IMR-90 (cell line): ENCODE measurements around the gene ZNF300. TPM values are rescaled to one million over a fixed set of nuclear protein-coding genes. Genes with fewer than 3 reads are reported as not detected.

Source experiments
- ATAC-seq: fragments of 200-7000 bp; cut with Tn5 transposase; 2 replicates; pipeline ENCODE4 v1.9.1; 2020; ENCODE audit warnings: low read depth, mild to moderate bottlenecking, moderate library complexity
- BruUV-seq: library from RNA; stranded (reverse); fragments of 400-500 nt; replicated peaks from 2 replicates; lab custom pipeline; 2021; lab: Mats Ljungman, UMichigan
- CTCF ChIA-PET: fragments of 300-600 bp; formaldehyde crosslinking; extraction: SDS; loops from one replicate; lab custom pipeline; 2021; ENCODE audit warnings: antibody characterized with exemption; lab: Yijun Ruan, JAX
- POLR2A ChIA-PET: fragments of 300-600 bp; sonication (Branson Sonifier 250); formaldehyde crosslinking; loops from one replicate; lab custom pipeline; 2022; ENCODE audit warnings: antibody characterized with exemption; ENCODE audit not compliant: unreplicated experiment; lab: Charles Lee
- DNase-seq: peaks from one replicate; pipeline ENCODE4 v3.0.0; 2013
- H2AFZ ChIP-seq: replicated peaks from 2 replicates; pipeline ENCODE3; 2013; ENCODE audit warnings: low read length, mild to moderate bottlenecking; ENCODE audit not compliant: poor library complexity
- H2AK5ac ChIP-seq: 2 replicates; pipeline ENCODE4 v1.6.1; 2013; ENCODE audit warnings: low read depth, low read length, inconsistent platforms
- H2AK9ac ChIP-seq: replicated peaks from 2 replicates; pipeline ENCODE3; 2013; ENCODE audit warnings: mild to moderate bottlenecking, low read depth, low read length, moderate library complexity; ENCODE audit not compliant: poor library complexity
- H2BK120ac ChIP-seq: 2 replicates; pipeline ENCODE4 v1.6.1; 2013; ENCODE audit warnings: low read depth, low read length, inconsistent platforms
- H2BK15ac ChIP-seq: 3 replicates; pipeline ENCODE4 v1.6.1; 2013; ENCODE audit warnings: low read depth, low read length, inconsistent platforms
- H2BK20ac ChIP-seq: 2 replicates; pipeline ENCODE4 v1.6.1; 2013; ENCODE audit warnings: low read depth, mild to moderate bottlenecking, inconsistent platforms, low read length, moderate library complexity
- H2BK5ac ChIP-seq: 2 replicates; pipeline ENCODE4 v1.6.1; 2013; ENCODE audit warnings: mild to moderate bottlenecking, low read depth, low read length, inconsistent platforms; ENCODE audit not compliant: poor library complexity, severe bottlenecking
- H3K14ac ChIP-seq: replicated peaks from 2 replicates; pipeline ENCODE4 v1.6.1; 2013; ENCODE audit warnings: low read depth, low read length, inconsistent platforms
- H3K18ac ChIP-seq: 2 replicates; pipeline ENCODE4 v1.6.1; 2013; ENCODE audit warnings: low read depth, low read length, control low read depth
- H3K23ac ChIP-seq: 2 replicates; pipeline ENCODE4 v1.6.1; 2013; ENCODE audit warnings: low read depth, low read length, inconsistent platforms
- H3K27ac ChIP-seq: 2 replicates; pipeline ENCODE4 v1.5.1; 2013; ENCODE audit warnings: mild to moderate bottlenecking, control low read depth, low read length; ENCODE audit not compliant: insufficient read depth
- H3K27me3 ChIP-seq: 2 replicates; pipeline ENCODE4 v1.6.1; 2013; ENCODE audit warnings: low read length; ENCODE audit not compliant: control insufficient read depth, insufficient read depth
- H3K36me3 ChIP-seq: 2 replicates; pipeline ENCODE4 v1.6.1; 2013; ENCODE audit warnings: low read length, mixed read lengths; ENCODE audit not compliant: control insufficient read depth, insufficient read depth
- H3K4ac ChIP-seq: 2 replicates; pipeline ENCODE4 v1.6.1; 2013; ENCODE audit warnings: low read depth, low read length, inconsistent platforms
- H3K4me1 ChIP-seq: 2 replicates; pipeline ENCODE4 v1.6.1; 2013; ENCODE audit warnings: low read length, mixed read lengths; ENCODE audit not compliant: control insufficient read depth, insufficient read depth
- H3K4me2 ChIP-seq: 2 replicates; pipeline ENCODE4 v1.6.1; 2013; ENCODE audit warnings: low read depth, mild to moderate bottlenecking, control low read depth, low read length, moderate library complexity
- H3K4me3 ChIP-seq: 2 replicates; pipeline ENCODE4 v1.5.1; 2013; ENCODE audit warnings: low read depth, mild to moderate bottlenecking, control low read depth, low read length, moderate library complexity; ENCODE audit not compliant: insufficient read depth
- H3K56ac ChIP-seq: 2 replicates; pipeline ENCODE4 v1.6.1; 2013; ENCODE audit warnings: low read length, inconsistent platforms; ENCODE audit not compliant: insufficient read depth; ENCODE audit errors: extremely low read depth
- H3K79me1 ChIP-seq, 2 experiments: 2 replicates each; pipeline ENCODE4 v1.6.1; 2013; ENCODE audit warnings: low read length in 2 of 2, inconsistent platforms in 1 of 2, low read depth in 1 of 2
- H3K9ac ChIP-seq: 2 replicates; pipeline ENCODE4 v1.6.1; 2013; ENCODE audit warnings: low read depth, low read length, control low read depth
- H3K9me1 ChIP-seq: 2 replicates; pipeline ENCODE4 v1.6.1; 2013; ENCODE audit warnings: low read length, inconsistent platforms; ENCODE audit not compliant: insufficient read depth
- H3K9me3 ChIP-seq: 2 replicates; pipeline ENCODE4 v1.6.1; 2013; ENCODE audit warnings: low read length; ENCODE audit not compliant: control insufficient read depth, insufficient read depth
- H4K20me1 ChIP-seq: 2 replicates; pipeline ENCODE4 v1.6.1; 2013; ENCODE audit warnings: low read length, inconsistent platforms; ENCODE audit not compliant: insufficient read depth
- H4K5ac ChIP-seq: 2 replicates; pipeline ENCODE4 v1.6.1; 2013; ENCODE audit warnings: mild to moderate bottlenecking, low read depth, low read length, control low read depth
- H4K8ac ChIP-seq, 2 experiments: 2 replicates each; pipeline ENCODE4 v1.6.1; 2013; ENCODE audit warnings: low read depth in 2 of 2, low read length in 2 of 2, control low read depth in 1 of 2, inconsistent platforms in 1 of 2
- H4K91ac ChIP-seq: 2 replicates; pipeline ENCODE4 v1.6.1; 2013; ENCODE audit warnings: low read depth, low read length, inconsistent platforms; ENCODE audit not compliant: insufficient read depth
- BHLHE40 ChIP-seq: fragments of 150-350 bp; IDR thresholded peaks from 2 replicates; pipeline ENCODE4 v1.6.1; 2016; ENCODE audit warnings: mild to moderate bottlenecking, low read depth, low read length
- CEBPB ChIP-seq: IDR thresholded peaks from 2 replicates; pipeline ENCODE4 v1.6.1; 2012; ENCODE audit warnings: low read depth, low read length, improper control_type of control experiment
- CHD1 ChIP-seq: IDR thresholded peaks from 2 replicates; pipeline ENCODE4 v1.6.1; 2012; ENCODE audit warnings: low read depth, low read length, improper control_type of control experiment
- MXI1 ChIP-seq: IDR thresholded peaks from 2 replicates; pipeline ENCODE4 v1.6.1; 2012; ENCODE audit warnings: low read depth, mild to moderate bottlenecking, low read length, moderate library complexity, borderline replicate concordance
- POLR2A ChIP-seq: IDR thresholded peaks from 2 replicates; pipeline ENCODE4 v1.6.1; 2012; ENCODE audit warnings: mild to moderate bottlenecking, low read depth, low read length
- RCOR1 ChIP-seq: IDR thresholded peaks from 2 replicates; pipeline ENCODE4 v1.6.1; 2012; ENCODE audit warnings: mild to moderate bottlenecking, low read length, improper control_type of control experiment; ENCODE audit not compliant: insufficient replicate concordance
- SMC3 ChIP-seq: fragments of 150-350 bp; IDR thresholded peaks from 2 replicates; pipeline ENCODE4 v1.6.1; 2016; ENCODE audit warnings: low read depth, mild to moderate bottlenecking, antibody characterized with exemption, low read length, moderate library complexity
- USF2 ChIP-seq: fragments of 150-350 bp; IDR thresholded peaks from 2 replicates; pipeline ENCODE4 v1.6.1; 2017; ENCODE audit warnings: mild to moderate bottlenecking, antibody characterized with exemption, low read length, low read depth
- WGBS, 2 experiments: methylation state at CpG; one replicate each; pipeline versions ENCODE4 v1.1.5 to v1.1.7; 2013; ENCODE audit warnings: missing lambda C conversion rate in 2 of 2; ENCODE audit not compliant: insufficient read length in 1 of 2; ENCODE audit errors: extremely low coverage in 2 of 2; 5-methylcytosine and 5-hydroxymethylcytosine counted together
- dilution Hi-C: fragments of 300-500 bp; cut with HindIII; formaldehyde crosslinking; loops from one replicate; pipeline ENCODE4 v1.14.3; 2018; ENCODE audit warnings: low sequenced_read_pairs; ENCODE audit not compliant: unreplicated experiment
- in situ Hi-C: fragments of 300-500 bp; cut with MboI; formaldehyde crosslinking; loops from 3 replicates; pipeline ENCODE4 v1.14.3; 2019; ENCODE audit warnings: low sequenced_read_pairs, inconsistent platforms, mixed read lengths
- intact Hi-C: fragments of 100-400 bp; cut with micrococcal nuclease; formaldehyde crosslinking; loops from 2 replicates; pipeline ENCODE4 v1.10.0; 2022
- polyA plus RNA-seq, 3 experiments: library from polyadenylated mRNA; depleted of rRNA; stranded (reverse); fragments of >200 nt; gene quantifications; 2 replicates each; pipeline ENCODE4 v1.2.3, GENCODE V29; 2012; ENCODE audit warnings: low replicate concordance in 1 of 3
- total RNA-seq: library from RNA; depleted of rRNA; stranded (reverse); fragments of >200 nt; gene quantifications from 2 replicates; pipeline ENCODE4 v1.2.3, GENCODE V29; 2012

Gene ZNF300
- total and polyA plus RNA-seq, 2 of the 4 experiments (the other 2 are of a cell fraction), result 5.2 to 6.1 TPM

GRCh38 chr5:150848271-150848670 is 56.5 kb downstream of the ZNF300 start:
- ChIA-PET CTCF (interaction anchor here (0.9 to 1.2 kb wide), 2 partner anchors 22 to 157 kb away, joined by 3 read pairs; no protein-coding TSS in a partner anchor), POLR2A (no interaction called here)
- peaks cover 12% of the 10 kb centered on the region for H3K27me3 ChIP-seq
- H3K9me1 ChIP-seq, result no peaks in the 10 kb centered on the region
- H3K23ac ChIP-seq, result no peak overlapping the region
- DNase-seq (no peak), ATAC-seq (no peak)
- H2BK120ac ChIP-seq, result no peak overlapping the region
- WGBS, 2 experiments, result 83% methylated on average over 1 of the region's 4 CpGs; no CpG with 5 or more reads in 1 of the 2 experiments
- no peak overlapping the region for H2BK15ac ChIP-seq
- no peak overlapping the region for H2AK9ac ChIP-seq
- dilution Hi-C loops, result no loop called here
- H3K9ac ChIP-seq, result no peak overlapping the region
- H2AFZ ChIP-seq, result no peak overlapping the region
- no peak overlapping the region for H2BK5ac ChIP-seq
- TF ChIP-seq SMC3 (no peak), USF2 (no peak), POLR2A (no peak), RCOR1 (no peak), BHLHE40 (no peak), CHD1 (no peak), MXI1 (no peak), CEBPB (no peak)
- H3K9me3 ChIP-seq, result no peaks in the 10 kb centered on the region
- no peak overlapping the region for H3K14ac ChIP-seq
- H3K4me2 ChIP-seq, result no peak overlapping the region
- H3K4me1 ChIP-seq, result no peaks in the 10 kb centered on the region
- no peak overlapping the region for H2AK5ac ChIP-seq
- intact Hi-C loops, result loop anchor here (5.0 kb wide), 2 partner anchors 116 to 191 kb away; no protein-coding TSS in a partner anchor
- H4K8ac ChIP-seq, result no peak overlapping the region
- H4K91ac ChIP-seq, result no peak overlapping the region
- no peak overlapping the region for H3K18ac ChIP-seq
- no peak overlapping the region for H3K4me3 ChIP-seq
- BruUV-seq, result no TSS peak
- no peaks in the 10 kb centered on the region for H3K79me1 ChIP-seq
- no peaks in the 10 kb centered on the region for H3K36me3 ChIP-seq
- no peak overlapping the region for H2BK20ac ChIP-seq
- H3K27ac ChIP-seq, result no peak overlapping the region
- in situ Hi-C loops, result loop anchor here (5.0 to 10.0 kb wide), 2 partner anchors 286 to 383 kb away; no protein-coding TSS in a partner anchor
- H3K56ac ChIP-seq, result no peak overlapping the region
- H4K20me1 ChIP-seq, result no peaks in the 10 kb centered on the region
- no peak overlapping the region for H3K4ac ChIP-seq
- H4K5ac ChIP-seq, result no peak overlapping the region
